Transverse colon (tissue), 4 donors: ENCODE data around the gene MPDU1. TPM values are rescaled to one million over a fixed set of nuclear protein-coding genes. Genes with fewer than 3 reads are reported as not detected.

Experiments used
- DNase-seq: peaks from one replicate; pipeline ENCODE4 v3.0.0-alpha.2; 2019
- H3K27ac ChIP-seq, 4 donors: fragments of 200-600 bp; sonication (generic); 2 replicates each; pipeline ENCODE4 v1.5.1; 2016 to 2018; ENCODE audit warnings: inconsistent platforms in 4 of 4
- H3K27me3 ChIP-seq: fragments of 200-600 bp; sonication (generic); 2 replicates; pipeline ENCODE4 v1.5.1; 2017; ENCODE audit warnings: inconsistent platforms
- H3K36me3 ChIP-seq, 4 donors: fragments of 200-600 bp; sonication (generic); 2 replicates each; pipeline ENCODE4 v1.5.1; 2017 to 2019; ENCODE audit warnings: inconsistent platforms in 4 of 4
- H3K4me1 ChIP-seq, 4 donors: fragments of 200-600 bp; sonication (generic); 2 replicates each; pipeline ENCODE4 v1.5.1; 2017 to 2020; ENCODE audit warnings: inconsistent platforms in 4 of 4
- H3K4me3 ChIP-seq, 4 donors: fragments of 200-600 bp; sonication (generic); 1 replicate in 1 of 4; 2 replicates in 3 of 4; pipeline versions ENCODE4 v1.5.1 to v1.6.1; 2017 to 2019; ENCODE audit warnings: inconsistent platforms in 4 of 4
- H3K9me3 ChIP-seq, 2 donors: fragments of 200-600 bp; sonication (generic); 2 replicates each; pipeline ENCODE4 v1.5.1; 2017 to 2019; ENCODE audit warnings: inconsistent platforms in 2 of 2
- CTCF ChIP-seq, 5 experiments: fragments of 200-600 bp in 3 of 5; fragments of 450-650 bp in 2 of 5; sonication (generic) in 3 of 5; IDR thresholded peaks; 1 replicate in 2 of 5; 2 replicates in 3 of 5; pipeline ENCODE4 v1.5.1; 2016 to 2017; ENCODE audit warnings: antibody characterized with exemption in 5 of 5, inconsistent platforms in 3 of 5, mild to moderate bottlenecking in 2 of 5, moderate library complexity in 1 of 5
- EP300 ChIP-seq: sonication (generic); formaldehyde crosslinking; IDR thresholded peaks from one replicate; pipeline ENCODE4 v1.6.1; 2017; ENCODE audit warnings: antibody characterized with exemption, low read depth
- POLR2A ChIP-seq: fragments of 450-650 bp; IDR thresholded peaks from one replicate; pipeline ENCODE4 v1.6.1; 2016; ENCODE audit warnings: antibody characterized with exemption, mild to moderate bottlenecking, moderate library complexity
- POLR2AphosphoS5 ChIP-seq, 3 donors: sonication (generic); formaldehyde crosslinking; IDR thresholded peaks; one replicate each; pipeline ENCODE4 v1.6.1; 2016; ENCODE audit warnings: antibody characterized with exemption in 3 of 3
- WGBS, 2 donors: methylation state at CpG; one replicate each; pipeline ENCODE4 v1.1.5; 2018; ENCODE audit warnings: low coverage in 1 of 2; 5-methylcytosine and 5-hydroxymethylcytosine counted together
- in situ Hi-C, 4 donors: fragments of 200-750 bp; cut with MboI; loops; one replicate each; pipeline versions ENCODE4 v1.15.0 to v1.15.1; 2017; ENCODE audit warnings: low sequenced_read_pairs in 3 of 4, low pct_ligation_motif_present in 1 of 4, low pct_unique_long_range_greater_than_20kb in 1 of 4
- intact Hi-C: fragments of 100-400 bp; cut with DNase I; formaldehyde crosslinking; loops from one replicate; pipeline ENCODE4 v1.15.1; 2023; ENCODE audit warnings: low total_unique reads
- small RNA-seq, 4 donors: library from RNA; depleted of rRNA; stranded (forward); fragments of <200 nt; gene quantifications; one replicate each; pipeline ENCODE3, GENCODE V24; 2016
- total RNA-seq, 4 donors: library from RNA; depleted of rRNA; stranded (reverse); fragments of >200 nt; gene quantifications; one replicate each; pipeline ENCODE4 v1.1.0, GENCODE V29; 2016

Gene MPDU1
- total RNA-seq, 4 donors from 2014 or later: 97.9 to 312 (median 157) TPM

DNA sequence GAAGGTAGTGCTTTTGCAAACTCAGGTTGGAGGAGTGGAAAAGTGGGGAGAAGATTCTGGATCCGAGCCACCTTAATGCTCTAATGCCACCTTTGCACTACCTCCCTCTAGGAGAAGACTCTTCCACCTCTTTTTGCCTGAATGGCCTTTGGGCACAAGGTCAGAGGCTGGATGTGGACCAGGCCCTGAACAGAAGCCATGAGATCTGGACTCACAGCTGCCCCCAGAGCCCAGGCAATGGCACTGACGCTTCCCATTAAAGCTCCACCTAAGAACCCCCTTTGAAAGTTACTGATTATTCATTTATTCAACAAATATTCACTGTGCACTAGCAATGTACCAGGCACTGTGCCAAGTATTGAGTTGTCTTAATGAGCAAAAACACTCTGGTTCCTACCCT is 49.4 kb downstream of the MPDU1 start:
- TF ChIP-seq CTCF (IDR thresholded peaks at IDR 0.05): no peak
- no peak for TF ChIP-seq POLR2A
- no peak for TF ChIP-seq POLR2AphosphoS5 (IDR thresholded peaks at IDR 0.05)
- no peak overlapping the region for H3K27ac ChIP-seq
- in situ Hi-C loops: loop anchor here in 2 of 4 donors (5.0 to 10.0 kb wide), 2 partner anchors 52 to 54 kb away; partner anchors contain the start of genes TP53 (in 2 of the 2) and WRAP53 (in 2 of the 2)
- H3K4me3 ChIP-seq: no peak overlapping the region
- intact Hi-C loops: loop anchor here (5.0 kb wide), 1 partner anchor 54 kb away; the partner anchor contains the start of genes TP53 and WRAP53
- WGBS, 2 donors: 84 to 100% methylated on average over 2 of the region's 2 CpGs
- H3K36me3 ChIP-seq: no peaks in the 10 kb centered on the region
- H3K27me3 ChIP-seq: no peaks in the 10 kb centered on the region
- H3K9me3 ChIP-seq: no peaks in the 10 kb centered on the region
- DNase-seq: no peak
- peaks cover 2 to 3% (median 3%) of the 10 kb centered on the region in 4 donors for H3K4me1 ChIP-seq

DNA sequence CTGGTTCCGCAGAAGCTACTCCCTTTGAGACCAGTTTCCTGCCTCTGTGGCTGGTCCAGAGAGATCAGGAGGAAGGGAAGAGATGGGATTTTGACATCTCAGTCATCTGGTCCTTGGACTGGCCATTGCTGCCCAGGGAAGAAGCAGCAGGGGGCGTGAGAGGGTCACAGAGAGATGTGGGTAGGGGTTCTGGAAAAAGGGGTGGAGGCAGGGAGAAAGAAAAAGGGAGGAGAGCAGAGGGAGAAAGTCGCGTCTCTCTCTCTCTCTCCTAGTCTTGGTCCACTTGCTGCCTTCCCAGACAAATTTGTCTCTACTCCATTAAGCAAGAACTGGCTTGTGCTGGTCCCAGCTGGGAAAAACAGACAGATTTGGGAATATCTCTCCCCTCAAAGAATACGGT is 50.7 kb downstream of the MPDU1 start:
- WGBS, 2 donors: 50% methylated on average over 5 of the region's 5 CpGs; no CpG with 5 or more reads in 1 of the 2 donors
- DNase-seq: no peak
- H3K9me3 ChIP-seq: no peaks in the 10 kb centered on the region
- no peaks in the 10 kb centered on the region for H3K4me1 ChIP-seq
- H3K27ac ChIP-seq: no peak overlapping the region
- no peaks in the 10 kb centered on the region for H3K27me3 ChIP-seq
- intact Hi-C loops: loop anchor here (5.0 kb wide), 1 partner anchor 53 kb away; the partner anchor contains the start of genes TP53 and WRAP53
- no peaks in the 10 kb centered on the region for H3K36me3 ChIP-seq
- no peak overlapping the region for H3K4me3 ChIP-seq
- no peak for TF ChIP-seq POLR2AphosphoS5 (IDR thresholded peaks at IDR 0.05)
- peak in 3 of 5 experiments; percentile 12 to 24 (median 22) for TF ChIP-seq CTCF (IDR thresholded peaks at IDR 0.05)
- in situ Hi-C loops: loop anchor here in 2 of 4 donors (5.0 to 10.0 kb wide), 2 partner anchors 50 to 53 kb away; partner anchors contain the start of genes TP53 (in 2 of the 2) and WRAP53 (in 2 of the 2)

- Histone ChIP-seq H3K27ac (no peak overlapping the region), H3K4me1 (no peaks in the 10 kb centered on the region), H3K9me3 (no peaks in the 10 kb centered on the region), H3K36me3 (no peaks in the 10 kb centered on the region), H3K27me3 (no peaks in the 10 kb centered on the region), H3K4me3 (no peak overlapping the region)
- no peak for TF ChIP-seq EP300
- no peak for DNase-seq
- WGBS, 2 donors: 71 to 72% methylated on average over 4 to 5 of the region's 5 CpGs
- intact Hi-C loops (no loop called here), in situ Hi-C loops (loop anchor here in 1 of 4 donors (10.0 kb wide), 1 partner anchor 49 kb away; the partner anchor contains the start of genes TP53 and WRAP53)
Measured at GRCh38 chr17:7636163-7636562, 52.5 kb downstream of the MPDU1 start.

Small RNA genes within 50 kb of the gene (small RNA-seq; reads per million reads assigned to genes)
- gene CD68 (0 reads per million in 4 donors), gene RF00019 (0 reads per million in 4 donors), gene SNORA48 (0 reads per million in 4 donors), gene SNORD10 (0 reads per million in 4 donors)

Other genes with a start within 250 kb of the MPDU1 start
- gene ACAP1, start 247.3 kb upstream of the MPDU1 start, total RNA-seq: 10 to 100 TPM in 2 of 4 donors, 1 to 10 TPM in 2; 4.8 to 21.0 (median 10.0) TPM
- gene KCTD11, start 231.7 kb upstream of the MPDU1 start, total RNA-seq: 10 to 100 TPM in 1 of 4 donors, 1 to 10 TPM in 3; 1.2 to 10.8 (median 7.8) TPM
- not detected for gene TMEM95, start 228.7 kb upstream of the MPDU1 start, total RNA-seq
- gene TNK1, start 202.8 kb upstream of the MPDU1 start, total RNA-seq: 100 to 1,000 TPM in 1 of 4 donors, 10 to 100 TPM in 3; 38.9 to 110 (median 53.2) TPM
- gene PLSCR3, start 189.3 kb upstream of the MPDU1 start, total RNA-seq: 10 to 100 TPM; 13.2 to 32.4 (median 18.4) TPM
- 100 to 1,000 TPM in 2 of 4 donors, 10 to 100 TPM in 1, 1 to 10 TPM in 1; 10.0 to 129 (median 85.6) TPM for gene TMEM256, start 179.8 kb upstream of the MPDU1 start, total RNA-seq
- 10 to 100 TPM in 1 of 4 donors, 1 to 10 TPM in 3; 2.2 to 12.3 (median 3.9) TPM for gene NLGN2, start 176.0 kb upstream of the MPDU1 start, total RNA-seq
- gene SPEM1, start 163.5 kb upstream of the MPDU1 start, total RNA-seq: not detected
- not detected for gene SPEM2, start 158.2 kb upstream of the MPDU1 start, total RNA-seq
- not detected for gene SPEM3, start 155.0 kb upstream of the MPDU1 start, total RNA-seq
- 10 to 100 TPM in 3 of 4 donors, 1 to 10 TPM in 1; 8.8 to 26.1 (median 16.3) TPM for gene TMEM102, start 148.4 kb upstream of the MPDU1 start, total RNA-seq
- gene FGF11, start 144.3 kb upstream of the MPDU1 start, total RNA-seq: 1 to 10 TPM in 3 of 4 donors, not detected in 1; 1.6 to 2.4 (median 1.9) TPM
- gene CHRNB1, start 138.8 kb upstream of the MPDU1 start, total RNA-seq: 10 to 100 TPM in 1 of 4 donors, 1 to 10 TPM in 2, not detected in 1; 5.8 to 10.3 (median 8.9) TPM
- 10 to 100 TPM; 18.3 to 48.6 (median 23.2) TPM for gene ZBTB4, start 104.2 kb upstream of the MPDU1 start, total RNA-seq
- not detected for gene SLC35G6, start 102.4 kb upstream of the MPDU1 start, total RNA-seq
- gene POLR2A, start 99.5 kb upstream of the MPDU1 start, total RNA-seq: 100 to 1,000 TPM in 3 of 4 donors, 10 to 100 TPM in 1; 91.3 to 321 (median 127) TPM
- 10 to 100 TPM; 20.8 to 53.1 (median 31.5) TPM for gene TNFSF12, start 34.8 kb upstream of the MPDU1 start, total RNA-seq
- gene TNFSF13, start 25.1 kb upstream of the MPDU1 start, total RNA-seq: 10 to 100 TPM; 19.7 to 94.3 (median 59.8) TPM
- gene SENP3, start 21.9 kb upstream of the MPDU1 start, total RNA-seq: 100 to 1,000 TPM in 1 of 4 donors, 10 to 100 TPM in 3; 37.0 to 159 (median 45.2) TPM
- gene CD68, start 4.2 kb upstream of the MPDU1 start, total RNA-seq: 100 to 1,000 TPM in 1 of 4 donors, 10 to 100 TPM in 2, 1 to 10 TPM in 1; 3.8 to 102 (median 35.1) TPM
- 1 to 10 TPM in 2 of 4 donors, not detected in 2; 2.3 to 4.3 TPM for gene SOX15, start 6.2 kb downstream of the MPDU1 start, total RNA-seq
- 10 to 100 TPM; 11.7 to 25.4 (median 22.4) TPM for gene FXR2, start 31.0 kb downstream of the MPDU1 start, total RNA-seq
- gene SAT2, start 44.0 kb downstream of the MPDU1 start, total RNA-seq: 100 to 1,000 TPM in 1 of 4 donors, 10 to 100 TPM in 3; 21.7 to 106 (median 67.7) TPM
- gene SHBG, start 46.3 kb downstream of the MPDU1 start, total RNA-seq: under 1 TPM in 2 of 4 donors, not detected in 2; 0.32 to 0.41 TPM
- 10 to 100 TPM in 1 of 4 donors, 1 to 10 TPM in 1, under 1 TPM in 2; 0.40 to 20.6 (median 2.3) TPM for gene ATP1B2, start 67.1 kb downstream of the MPDU1 start, total RNA-seq
- gene TP53, start 103.6 kb downstream of the MPDU1 start, total RNA-seq: 10 to 100 TPM; 27.9 to 49.7 (median 31.7) TPM
- 10 to 100 TPM in 1 of 4 donors, 1 to 10 TPM in 3; 3.7 to 33.0 (median 6.0) TPM for gene WRAP53, start 104.6 kb downstream of the MPDU1 start, total RNA-seq
- under 1 TPM in 2 of 4 donors, not detected in 2; 0.32 to 0.41 TPM for gene EFNB3, start 121.3 kb downstream of the MPDU1 start, total RNA-seq
- gene DNAH2, start 133.9 kb downstream of the MPDU1 start, total RNA-seq: under 1 TPM; under 0.01 to 0.55 (median 0.18) TPM